GM21526 (cell line): ENCODE measurements around the gene RPS15.

Experiments
- ATAC-seq: cut with Tn5 transposase; IDR thresholded peaks from one replicate; pipeline ENCODE4 v1.9.1; 2021; ENCODE audit warnings: moderate library complexity; ENCODE audit not compliant: unreplicated experiment, low FRiP score

Gene RPS15

DNA sequence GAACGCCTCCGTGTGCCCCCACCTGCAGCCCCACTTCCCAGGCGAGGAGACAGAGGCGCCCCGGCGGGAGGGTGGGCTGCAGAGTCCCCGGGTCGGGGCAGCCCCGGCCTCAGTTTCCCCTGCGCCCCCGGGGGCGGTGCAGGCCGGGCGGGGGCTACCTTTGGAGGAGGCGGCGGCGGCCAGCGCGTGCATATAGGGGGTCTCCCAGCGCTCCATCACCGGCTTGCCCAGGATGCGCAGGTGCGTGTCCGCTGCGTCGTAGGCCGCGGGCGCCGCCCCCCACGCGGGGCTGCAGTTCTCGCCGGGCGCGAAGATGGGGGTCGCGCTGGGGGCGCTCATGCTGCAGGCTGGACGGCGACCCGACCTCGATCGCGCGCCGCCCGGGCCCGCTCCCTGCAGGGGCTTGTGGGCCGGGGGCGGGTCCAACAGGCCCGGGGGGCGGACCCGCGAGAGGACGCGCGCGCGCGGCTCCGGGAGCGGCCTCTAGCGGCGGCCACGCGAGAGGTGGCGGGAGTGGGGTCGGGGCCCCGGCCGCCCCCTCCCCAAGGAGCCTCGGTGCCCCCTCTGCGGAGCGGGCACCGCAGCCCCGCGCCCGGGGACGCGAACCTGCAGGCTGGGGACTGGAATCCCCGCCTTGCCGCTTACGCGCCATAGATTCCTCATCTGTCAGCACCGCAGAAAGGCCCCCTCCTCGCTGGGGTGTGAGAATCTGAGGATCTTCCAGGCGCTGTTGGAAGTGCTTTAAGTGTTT is 36.9 kb upstream of the RPS15 start, which contains the start of gene GAMT:
GAMT (minus strand) TSS at position 405 of the 751 bp plus-strand sequence; CDS start at position 339, 66 bp downstream.
- ATAC-seq: no peak

DNA sequence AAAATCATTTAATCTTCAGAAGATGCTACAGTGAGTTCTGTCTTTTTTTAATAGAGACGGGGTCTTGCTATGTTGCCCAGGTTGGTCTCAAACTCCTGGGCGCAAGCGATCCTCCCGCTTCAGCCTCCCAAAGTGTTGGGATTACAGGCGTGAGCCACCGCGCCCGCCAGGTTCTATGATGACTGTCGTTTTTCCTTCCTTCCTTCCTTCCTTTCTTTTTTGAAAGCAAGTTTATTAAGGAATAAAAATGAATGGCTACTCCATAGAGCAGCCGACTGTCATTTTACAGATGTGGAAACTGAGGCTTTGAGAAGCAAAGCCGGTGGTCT is 36.3 kb upstream of the RPS15 start:
- no peak for ATAC-seq

DNA sequence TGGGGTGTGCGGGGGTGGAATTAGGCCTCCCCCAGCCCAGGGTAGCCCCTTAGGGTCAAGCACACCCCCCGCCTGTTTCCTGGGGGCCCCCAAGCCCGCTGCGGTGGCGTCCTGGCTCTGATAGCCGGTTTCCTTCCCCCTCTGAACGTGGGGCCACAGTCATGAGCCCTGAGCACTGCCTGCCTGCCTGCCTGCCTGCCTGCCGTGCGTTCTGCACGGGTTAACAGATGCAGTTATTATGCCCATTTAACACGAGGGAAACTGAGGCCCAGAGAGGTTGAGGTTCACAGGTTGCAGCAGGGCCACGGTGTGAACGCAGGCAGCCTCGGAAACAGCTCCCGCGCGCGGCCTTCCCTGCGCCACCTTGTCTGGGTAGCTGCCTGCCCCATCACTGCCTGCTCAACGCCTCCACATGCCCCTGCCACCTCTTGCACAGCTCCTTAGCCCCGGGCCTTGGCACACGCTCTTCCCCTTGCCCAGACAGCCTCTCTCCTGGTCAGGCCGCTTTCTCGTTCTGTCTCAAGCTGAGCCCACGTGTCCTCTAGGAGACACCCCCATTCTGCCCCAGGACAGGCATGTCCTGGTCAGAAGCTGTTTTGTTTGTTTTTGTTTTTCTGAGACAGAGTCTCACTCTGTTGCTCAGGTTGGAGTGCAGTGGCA is 35.7 kb upstream of the RPS15 start:
- no peak for ATAC-seq

DNA sequence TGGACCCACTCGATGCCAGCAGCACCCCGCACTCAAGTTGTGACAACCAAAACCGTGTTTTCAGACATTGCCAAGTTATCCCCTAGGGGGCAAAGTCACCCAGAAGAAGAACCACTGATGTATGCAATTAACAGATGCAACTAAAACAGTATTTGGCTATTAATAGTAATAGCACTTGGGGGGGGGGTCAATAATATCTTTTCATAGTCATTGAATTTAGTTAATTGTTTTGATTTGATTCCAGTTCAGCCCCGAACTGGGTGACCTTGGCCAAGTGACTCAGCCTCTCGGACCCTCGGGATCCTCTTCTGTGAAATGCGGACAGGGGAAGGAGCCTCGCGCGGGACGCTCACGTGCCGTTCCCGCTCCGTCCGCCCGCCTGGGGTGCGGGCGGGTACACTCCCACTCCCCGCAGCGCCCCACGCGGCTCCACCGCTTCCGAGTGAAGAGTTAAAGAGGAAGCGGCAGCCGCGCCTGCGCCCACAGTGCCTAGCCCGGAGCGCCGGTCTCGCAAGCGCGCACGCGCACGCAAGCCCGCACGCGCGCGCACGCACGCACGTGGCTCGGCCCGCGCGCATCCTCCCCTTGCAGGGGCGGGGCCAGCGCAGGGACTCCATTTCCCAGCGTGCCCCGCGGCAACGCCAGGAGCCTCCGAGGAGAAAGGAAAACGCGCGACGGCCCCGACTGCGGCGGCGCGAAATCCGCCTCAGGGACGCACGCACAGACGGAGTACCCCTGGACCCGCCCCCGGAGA is 31.2 kb upstream of the RPS15 start:
- ATAC-seq: peak; percentile 46

DNA sequence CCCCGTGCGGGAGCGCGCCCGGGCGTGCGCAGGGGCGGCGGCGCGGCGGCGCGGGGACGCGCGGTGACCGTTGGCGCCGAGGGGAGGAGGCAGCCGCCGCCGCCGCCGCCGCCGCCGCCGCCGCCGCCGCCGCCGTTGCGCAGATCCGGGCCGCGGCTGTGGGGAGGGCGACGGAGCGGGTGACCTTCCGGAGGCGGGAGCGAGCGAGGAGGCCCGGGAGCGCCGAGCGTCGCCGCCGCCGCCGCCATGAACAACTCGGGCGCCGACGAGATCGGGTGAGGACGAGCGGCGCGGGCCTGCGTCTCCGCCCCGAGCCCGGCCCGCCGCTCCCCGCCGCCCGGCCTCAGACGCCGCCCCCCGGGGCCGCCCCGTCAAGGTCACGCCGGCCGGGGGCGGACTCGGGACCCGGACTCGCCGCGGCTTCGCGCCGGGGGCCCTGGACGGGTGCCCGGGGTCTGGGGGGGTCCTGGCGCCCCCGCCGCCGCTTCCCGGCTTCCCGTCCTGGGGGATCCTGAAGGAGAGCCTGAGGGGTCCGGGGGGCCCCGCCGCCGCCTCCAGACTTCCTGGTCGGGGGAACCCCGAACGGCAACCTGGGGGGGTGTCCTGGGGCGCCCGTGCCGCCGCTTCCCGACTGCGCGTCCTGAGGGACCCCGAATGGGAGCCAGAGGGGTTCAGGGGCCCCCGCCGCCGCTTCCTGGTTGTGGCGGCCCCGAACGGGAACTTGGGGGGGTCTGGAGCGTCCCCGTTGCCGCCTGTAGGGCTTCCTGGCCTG is 30.5 kb upstream of the RPS15 start, which contains the start of gene DAZAP1:
DAZAP1 (plus strand) TSS at position 59 of the 772 bp plus-strand sequence; CDS start at position 247, 188 bp downstream.
- ATAC-seq: peak; percentile 20

DNA sequence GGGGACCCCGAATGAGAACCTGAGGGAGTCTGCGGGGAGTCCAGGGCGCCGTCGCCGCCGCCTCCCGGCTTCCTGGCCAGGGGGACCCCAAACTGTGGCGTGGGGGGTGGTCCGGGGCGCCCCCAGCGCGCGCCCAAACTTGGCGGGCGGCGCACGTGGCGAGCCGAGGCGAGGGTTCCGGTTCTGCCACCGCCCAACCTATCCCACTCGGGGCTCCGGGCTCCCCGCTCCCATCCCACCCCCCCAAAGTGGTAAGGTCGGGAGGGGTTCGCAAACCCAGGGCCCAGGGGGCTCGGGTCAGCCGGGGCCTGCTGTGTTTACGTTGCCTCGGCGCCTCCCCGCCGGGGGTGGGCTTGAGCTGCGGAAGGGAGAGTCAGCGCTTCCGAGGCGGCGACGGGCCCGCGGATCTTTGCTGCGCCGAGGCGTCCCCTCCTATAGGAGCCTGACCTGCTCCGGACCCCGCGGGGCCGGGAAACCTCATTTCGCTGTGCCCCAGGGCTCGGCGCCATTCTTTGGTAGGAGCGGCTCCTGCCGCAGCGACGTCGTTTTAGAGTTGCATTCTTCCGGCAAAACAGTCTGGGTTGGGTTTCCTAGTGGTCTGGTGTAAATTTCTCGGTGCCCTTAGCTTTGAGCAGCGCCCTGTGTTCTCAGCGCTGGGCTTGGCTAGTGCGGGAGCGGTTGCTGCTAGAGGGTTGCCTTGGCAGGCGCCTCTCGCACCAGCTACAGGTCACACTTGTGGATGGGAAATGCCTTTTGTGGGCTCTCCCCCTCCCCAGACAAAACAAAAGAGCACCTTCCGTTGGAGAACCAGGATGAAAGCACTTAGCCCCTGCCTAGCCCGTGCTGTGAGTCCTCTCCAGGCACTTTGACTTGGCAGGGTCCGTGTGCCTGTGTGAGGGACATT is 29.6 kb upstream of the RPS15 start:
- no peak for ATAC-seq

DNA sequence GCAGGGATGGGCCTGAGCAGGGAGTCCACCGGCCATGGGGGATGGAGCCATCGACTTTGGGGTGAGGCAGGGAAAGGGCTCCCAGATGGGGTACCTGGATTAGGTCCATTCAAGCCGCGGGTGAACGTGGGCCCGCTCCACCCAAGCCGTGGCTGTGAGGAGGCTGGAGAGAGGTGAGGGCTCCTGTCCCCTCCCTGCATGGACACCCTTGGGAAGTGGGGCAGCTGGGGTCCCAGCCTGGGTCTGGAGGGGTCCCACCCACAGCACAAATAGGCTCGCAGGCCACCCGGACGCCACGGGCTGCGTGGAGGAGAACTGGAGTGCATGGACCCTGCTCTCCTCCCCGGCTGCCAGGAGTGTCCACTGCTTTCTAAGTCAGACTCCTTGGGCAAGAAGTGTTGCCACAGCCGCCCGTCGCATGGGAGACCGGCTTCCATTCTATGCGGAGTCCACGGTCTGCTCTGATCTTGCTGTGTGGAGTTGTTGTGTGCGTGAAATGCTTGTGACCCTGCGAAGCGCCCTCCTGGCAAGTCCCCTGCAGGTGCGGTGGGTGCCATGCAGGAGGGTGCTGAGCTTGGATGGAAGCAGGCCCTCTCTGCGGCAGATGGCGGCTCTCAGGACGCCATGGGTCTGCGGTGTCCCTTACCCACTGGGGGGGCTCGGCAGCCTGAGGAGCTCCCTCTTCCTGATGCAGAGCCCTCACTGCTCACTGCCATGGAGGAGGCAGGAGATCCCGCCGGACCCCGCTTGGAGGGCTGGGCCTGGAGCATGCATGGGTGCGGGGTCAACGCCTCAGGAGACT is 28.8 kb upstream of the RPS15 start:
- no peak for ATAC-seq

DNA sequence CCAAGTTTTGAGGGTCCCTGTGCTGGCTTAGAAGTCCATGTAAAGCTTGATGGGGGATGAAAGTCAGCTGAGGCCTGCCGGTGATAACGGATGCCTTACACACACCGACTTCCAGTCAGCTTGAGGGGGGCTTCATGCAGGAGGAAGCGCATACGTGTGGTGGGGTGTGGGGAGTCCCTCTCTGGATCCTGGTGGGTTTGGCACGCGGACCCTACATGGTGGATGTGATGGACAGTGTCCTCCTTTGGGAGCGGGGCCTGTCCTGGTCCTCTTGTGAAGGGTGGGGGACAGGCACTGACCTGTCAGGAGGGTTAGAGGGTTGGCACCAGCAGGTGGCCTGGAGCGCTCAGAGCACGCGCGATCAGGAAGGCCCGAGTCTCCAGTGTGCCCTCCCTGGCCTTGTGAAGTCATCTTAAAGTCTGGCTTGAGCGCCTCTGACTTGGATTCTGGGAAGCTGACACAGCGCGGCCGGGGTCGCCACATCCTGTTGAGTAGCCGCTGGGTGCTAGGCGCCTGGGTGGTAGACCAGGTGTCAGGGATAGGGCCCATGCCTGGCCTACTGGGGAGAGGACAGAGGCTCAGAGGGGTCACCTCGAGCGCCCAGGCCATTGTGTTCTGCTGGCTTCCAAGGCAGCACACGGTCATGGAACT is 27.9 kb upstream of the RPS15 start:
- no peak for ATAC-seq

DNA sequence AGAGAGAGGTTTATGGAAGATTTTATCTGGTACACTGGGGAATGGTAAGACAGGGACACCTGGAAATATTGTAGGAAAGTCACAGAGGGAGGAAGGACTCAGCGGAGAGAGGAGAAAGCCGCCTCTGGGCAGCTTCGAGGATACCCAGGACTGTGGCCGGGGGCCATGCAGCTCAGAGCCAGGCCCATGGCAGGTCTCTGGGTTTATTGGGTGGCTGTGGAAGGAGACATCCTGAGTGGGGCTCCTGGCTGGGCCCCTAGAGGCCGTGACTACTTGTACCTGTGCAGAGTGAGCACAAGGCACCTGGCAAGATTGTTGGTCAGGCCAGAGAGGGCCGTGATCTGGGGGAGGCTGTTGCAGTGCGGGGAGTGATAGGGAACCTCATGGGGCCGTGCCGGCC is 27.4 kb upstream of the RPS15 start:
- no peak for ATAC-seq

DNA sequence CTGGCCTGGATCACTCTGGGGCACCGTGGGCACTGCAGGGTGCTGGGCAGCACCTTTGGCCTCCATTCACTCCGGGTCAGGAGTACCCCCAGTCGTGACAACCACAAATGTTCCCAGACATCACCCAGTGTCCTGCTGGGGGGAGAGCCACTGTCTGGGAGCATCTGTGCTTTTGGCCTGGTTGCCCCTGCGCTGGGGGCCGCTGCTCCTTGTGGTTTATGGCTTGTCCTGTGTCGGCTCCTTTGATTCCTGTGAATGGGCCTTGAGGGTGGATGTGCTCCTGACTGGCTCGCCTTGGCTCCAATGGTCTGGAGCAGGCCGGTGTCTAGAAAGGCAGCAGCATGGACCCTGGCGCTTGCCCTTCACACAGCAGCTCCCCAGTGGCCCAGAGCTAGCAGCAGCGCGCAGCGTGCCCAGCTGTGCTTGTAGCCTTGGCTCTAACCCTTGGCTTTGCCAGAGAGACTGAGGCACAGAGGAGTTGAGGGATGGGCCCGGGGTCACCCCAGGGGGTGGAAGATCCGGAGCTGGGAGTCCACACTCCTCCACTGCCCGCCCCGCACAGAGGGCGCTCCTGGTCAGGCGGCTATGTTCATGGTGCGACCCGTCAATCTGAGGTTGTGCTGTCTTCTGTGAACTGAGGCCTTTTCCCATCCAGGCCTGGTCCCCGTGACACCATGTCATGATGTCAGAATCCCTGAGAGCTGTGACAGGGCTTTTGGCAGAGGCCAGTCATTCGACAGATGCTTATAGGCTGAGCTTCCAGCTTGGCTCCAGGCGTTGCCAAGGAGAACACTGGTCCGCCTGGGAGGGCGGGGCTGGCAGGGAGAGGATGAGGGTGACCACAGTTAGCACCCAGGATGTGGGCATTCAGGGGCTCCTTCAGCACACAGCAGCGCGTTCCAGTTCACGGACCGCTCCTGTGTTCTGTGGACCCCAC is 26.7 kb upstream of the RPS15 start:
- no peak for ATAC-seq

DNA sequence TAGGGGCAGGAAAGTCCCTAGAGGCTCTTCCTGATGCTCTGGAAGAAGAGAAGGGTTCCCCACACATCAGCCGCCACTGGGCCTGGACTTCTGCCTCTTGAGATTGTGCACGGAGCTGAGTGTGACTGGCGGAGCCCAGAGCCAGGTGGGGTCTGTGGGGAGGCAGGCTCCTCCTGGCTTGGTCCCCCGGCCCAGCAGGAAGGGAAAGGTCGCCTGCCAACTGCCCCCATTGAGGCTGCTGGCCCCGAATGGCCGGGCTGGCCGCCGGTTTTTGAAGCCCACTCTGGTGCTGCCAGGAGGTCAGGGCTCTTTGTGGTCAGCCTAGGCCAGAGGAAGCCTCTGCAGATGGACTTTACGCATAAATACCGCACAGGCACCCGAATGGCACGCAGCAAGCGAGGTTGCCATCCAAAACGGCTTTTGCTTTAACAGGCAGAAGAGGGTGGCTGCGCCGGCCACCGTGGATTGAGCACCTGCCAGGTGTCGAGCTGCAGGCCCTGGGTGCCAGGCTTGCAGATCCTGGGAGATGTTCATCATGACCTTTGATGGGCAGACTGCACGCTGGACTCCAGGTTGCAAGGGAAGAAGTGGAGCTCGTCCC is 25.8 kb upstream of the RPS15 start:
- ATAC-seq: no peak

DNA sequence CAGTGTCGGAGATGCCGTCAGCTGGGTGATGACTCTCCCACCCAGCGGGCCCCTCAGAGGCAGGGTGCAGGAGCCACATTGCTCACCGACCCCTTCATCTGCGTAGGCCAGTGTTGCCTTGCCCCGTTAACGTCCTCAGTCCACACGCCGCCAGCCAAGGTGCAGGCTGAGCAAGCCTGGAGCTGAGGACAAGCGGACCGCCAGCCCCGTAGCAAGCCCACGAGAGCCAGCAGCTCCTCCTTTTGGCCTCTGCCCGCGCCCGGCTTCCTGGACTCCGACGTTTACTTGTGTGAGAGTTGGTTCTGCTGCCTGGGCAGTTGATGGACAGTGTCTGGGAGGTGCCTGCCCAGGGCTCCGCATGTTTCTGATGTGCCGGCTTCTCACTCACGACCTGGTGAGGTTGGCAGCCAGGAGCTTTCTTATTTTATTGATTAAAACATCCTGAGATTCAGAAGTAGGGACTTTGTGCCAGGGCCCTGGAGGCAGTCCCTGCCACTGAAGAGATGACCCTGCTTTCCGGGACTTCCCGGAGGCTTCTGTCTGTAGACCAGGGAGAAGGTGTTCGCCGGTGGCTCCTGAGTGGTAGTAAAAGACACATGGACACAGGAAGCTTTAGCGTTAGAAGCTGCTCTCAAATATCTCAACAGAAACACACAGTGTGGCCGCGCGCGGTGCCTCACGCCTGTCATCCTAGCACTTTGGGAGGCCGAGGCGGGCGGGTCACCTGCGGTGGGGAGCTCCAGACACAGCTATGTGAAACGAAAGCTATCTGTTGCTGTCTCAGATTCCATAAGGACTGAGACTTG is 25.0 kb upstream of the RPS15 start:
- no peak for ATAC-seq

DNA sequence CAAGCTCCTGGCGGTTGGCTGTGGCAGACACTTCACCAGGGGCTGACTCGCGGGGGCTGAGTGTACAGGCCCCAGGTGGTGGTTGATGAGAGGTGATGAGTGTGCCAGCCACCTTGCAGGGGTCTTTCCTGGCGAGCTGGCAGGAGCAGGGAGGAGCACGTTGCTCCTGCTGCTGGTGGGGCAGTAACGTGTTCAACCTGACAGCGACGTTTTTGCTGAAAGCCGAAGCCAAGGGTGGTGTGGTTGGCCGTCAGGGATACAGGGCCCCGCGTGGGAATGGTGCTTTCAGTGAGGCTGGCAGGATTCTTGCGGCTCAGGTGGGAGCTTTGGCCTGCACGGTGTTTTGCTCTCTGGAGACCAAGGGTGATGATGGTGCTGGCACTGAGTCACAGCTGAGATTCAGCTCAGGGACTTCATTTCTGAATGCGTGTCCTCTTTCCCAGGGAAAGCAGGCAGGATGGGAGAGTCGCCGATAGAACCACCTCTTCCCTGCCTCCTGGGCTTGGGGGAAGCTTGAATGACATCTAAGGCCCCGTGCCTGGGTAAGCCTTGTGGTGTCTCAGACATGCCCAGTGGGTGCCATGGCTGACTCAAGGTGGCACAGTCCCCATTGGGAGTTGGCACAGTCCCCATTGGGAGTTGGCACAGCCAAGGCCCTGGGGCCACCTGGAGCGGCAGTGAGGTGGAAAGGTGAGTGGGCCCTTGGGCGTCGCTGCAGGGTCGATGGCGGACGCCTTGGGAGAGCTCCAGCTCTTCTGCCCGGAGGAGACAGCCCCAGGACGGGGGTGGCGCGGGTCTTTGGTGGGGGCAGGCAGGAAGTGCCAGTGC is 22.0 kb upstream of the RPS15 start:
- ATAC-seq: no peak

DNA sequence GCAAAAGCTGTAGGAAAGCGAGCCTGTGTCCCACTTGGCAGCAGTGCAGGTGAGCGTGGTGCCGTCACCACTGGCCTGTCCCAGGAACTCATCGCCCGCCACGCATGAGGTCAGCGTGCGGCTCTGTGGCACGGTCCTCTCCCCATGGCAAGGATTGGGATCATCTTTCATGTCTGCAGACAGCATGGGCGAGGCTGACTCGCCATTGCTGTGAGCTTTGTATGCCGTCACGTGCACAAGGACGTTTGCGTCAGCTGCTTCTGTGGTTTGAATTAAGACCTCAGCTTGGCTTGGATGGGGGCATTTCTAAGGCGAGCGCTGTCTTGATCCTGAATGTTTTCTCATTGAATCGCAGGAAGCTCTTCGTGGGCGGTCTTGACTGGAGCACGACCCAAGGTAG is 21.1 kb upstream of the RPS15 start:
- no peak for ATAC-seq
